Colon (tissue), 2 donors: ENCODE measurements around the gene SPATA31E1.
"Not testable (repeated sequence)": the region's sequence is repeated elsewhere in the genome, so short reads cannot be mapped to it uniquely, and the experiment has no call there.

ENCODE experiments used
- FAIRE-seq: peaks from 2 replicates; lab custom pipeline; 2012; peaks lifted over from hg19 to GRCh38; lab: Jason Lieb, UNC
- donor health status: control.
- donor health status: control.

The SPATA31E1 gene

GRCh38 chr9:87882627-87883026, at the start of gene SPATA31E1:
Gene SPATA31E1, plus strand, starts transcription at chr9:87882877. Its CDS starts 15 bp downstream, at chr9:87882892.
- FAIRE-seq = no peak

- no peak for FAIRE-seq
Observed at GRCh38 chr9:87834357-87834756, 48.3 kb upstream of the SPATA31E1 start.

- no peak for FAIRE-seq
Observed at GRCh38 chr9:87836536-87836935, 46.1 kb upstream of the SPATA31E1 start.

GRCh38 chr9:87836951-87837705, 45.5 kb upstream of the SPATA31E1 start:
- no peak for FAIRE-seq

- no peak for FAIRE-seq
Observed at GRCh38 chr9:87840134-87840533, 42.5 kb upstream of the SPATA31E1 start.

GRCh38 chr9:87842878-87843585, 39.6 kb upstream of the SPATA31E1 start:
- FAIRE-seq = no peak

- no peak for FAIRE-seq
Observed at GRCh38 chr9:87844506-87844905, 38.2 kb upstream of the SPATA31E1 start.

GRCh38 chr9:87847817-87848216, 34.9 kb upstream of the SPATA31E1 start:
- not testable (repeated sequence) for FAIRE-seq

GRCh38 chr9:87849144-87849758, 33.4 kb upstream of the SPATA31E1 start:
- no peak for FAIRE-seq

- FAIRE-seq = no peak
Observed at GRCh38 chr9:87850391-87850790, 32.3 kb upstream of the SPATA31E1 start.

- not testable (repeated sequence) for FAIRE-seq
Observed at GRCh38 chr9:87851186-87851585, 31.5 kb upstream of the SPATA31E1 start.

GRCh38 chr9:87853302-87853701, 29.4 kb upstream of the SPATA31E1 start:
- no peak for FAIRE-seq

- no peak for FAIRE-seq
Observed at GRCh38 chr9:87853876-87854579, 28.6 kb upstream of the SPATA31E1 start.

GRCh38 chr9:87854580-87854955, 28.1 kb upstream of the SPATA31E1 start:
- no peak for FAIRE-seq

- no peak for FAIRE-seq
Observed at GRCh38 chr9:87855061-87855460, 27.6 kb upstream of the SPATA31E1 start.

GRCh38 chr9:87857141-87857947, 25.3 kb upstream of the SPATA31E1 start:
- no peak for FAIRE-seq

GRCh38 chr9:87857948-87858335, 24.7 kb upstream of the SPATA31E1 start:
- no peak for FAIRE-seq

GRCh38 chr9:87859137-87859536, 23.5 kb upstream of the SPATA31E1 start:
- FAIRE-seq = no peak

GRCh38 chr9:87859786-87860185, 22.9 kb upstream of the SPATA31E1 start:
- no peak for FAIRE-seq

- no peak for FAIRE-seq
Observed at GRCh38 chr9:87861332-87861731, 21.3 kb upstream of the SPATA31E1 start.

- FAIRE-seq = no peak
Observed at GRCh38 chr9:87862536-87863268, 20.0 kb upstream of the SPATA31E1 start.
